ENCODE data around the gene ELP5.

DNA sequence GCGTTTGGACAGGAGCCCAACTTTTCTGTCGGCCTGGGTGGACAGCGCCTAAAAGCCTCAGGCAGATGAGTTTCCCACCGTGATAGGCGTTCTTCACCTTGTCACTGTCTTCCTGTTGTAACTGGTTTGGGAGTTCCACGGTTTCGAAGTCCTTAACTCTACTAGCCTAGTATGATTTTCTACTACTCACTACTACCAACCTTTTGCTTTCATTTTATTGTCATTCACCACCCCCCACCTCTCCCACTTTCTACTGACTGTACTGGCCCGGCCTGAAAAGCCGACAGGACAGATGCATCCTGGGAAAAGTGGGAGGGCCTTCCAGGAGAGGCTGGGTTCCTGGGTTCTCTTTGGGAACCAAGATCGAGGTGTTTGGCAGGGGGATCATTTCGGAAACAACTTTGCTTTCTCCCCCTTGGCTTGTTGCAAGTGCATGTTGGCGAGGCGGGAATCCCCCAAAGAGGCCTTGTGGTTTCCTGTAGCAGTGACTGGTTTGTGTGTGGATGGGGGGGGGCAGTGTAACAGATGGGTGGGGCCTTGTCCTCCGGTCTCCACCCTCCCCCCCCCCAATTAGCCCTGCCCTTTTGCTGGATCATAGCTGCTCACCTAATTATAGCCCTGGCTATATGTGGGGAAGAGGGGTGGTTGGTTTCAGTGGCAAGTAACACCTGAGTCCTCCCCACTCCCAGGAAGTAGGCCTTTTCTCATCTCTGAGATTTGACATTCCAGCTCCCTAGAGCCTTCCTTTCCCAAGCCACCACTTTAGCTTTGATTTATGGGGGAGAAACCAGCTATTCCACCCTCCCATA is 56.8 kb downstream of the ELP5 start:
- TF ChIP-seq, protein P1, sequence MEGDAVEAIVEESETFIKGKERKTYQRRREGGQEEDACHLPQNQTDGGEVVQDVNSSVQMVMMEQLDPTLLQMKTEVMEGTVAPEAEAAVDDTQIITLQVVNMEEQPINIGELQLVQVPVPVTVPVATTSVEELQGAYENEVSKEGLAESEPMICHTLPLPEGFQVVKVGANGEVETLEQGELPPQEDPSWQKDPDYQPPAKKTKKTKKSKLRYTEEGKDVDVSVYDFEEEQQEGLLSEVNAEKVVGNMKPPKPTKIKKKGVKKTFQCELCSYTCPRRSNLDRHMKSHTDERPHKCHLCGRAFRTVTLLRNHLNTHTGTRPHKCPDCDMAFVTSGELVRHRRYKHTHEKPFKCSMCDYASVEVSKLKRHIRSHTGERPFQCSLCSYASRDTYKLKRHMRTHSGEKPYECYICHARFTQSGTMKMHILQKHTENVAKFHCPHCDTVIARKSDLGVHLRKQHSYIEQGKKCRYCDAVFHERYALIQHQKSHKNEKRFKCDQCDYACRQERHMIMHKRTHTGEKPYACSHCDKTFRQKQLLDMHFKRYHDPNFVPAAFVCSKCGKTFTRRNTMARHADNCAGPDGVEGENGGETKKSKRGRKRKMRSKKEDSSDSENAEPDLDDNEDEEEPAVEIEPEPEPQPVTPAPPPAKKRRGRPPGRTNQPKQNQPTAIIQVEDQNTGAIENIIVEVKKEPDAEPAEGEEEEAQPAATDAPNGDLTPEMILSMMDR (IDR thresholded peaks at IDR 0.05; ENCODE audit: borderline replicate concordance, extremely low read depth, low read length, poor library complexity, severe bottlenecking) = no peak
- TF ChIP-seq EZH2 (IDR thresholded peaks at IDR 0.05; ENCODE audit: borderline replicate concordance, low read depth, low read length, severe bottlenecking) = no peak

Measured in DND-41 (cell line).